ENCODE measurements around the gene BTBD10. TPM values are rescaled to one million over a fixed set of nuclear protein-coding genes. Genes with fewer than 3 reads are reported as not detected.

The BTBD10 gene
- total RNA-seq, 1 donor from 2014 or later = 120 TPM

- no peaks in the 10 kb centered on the region for H3K27me3 ChIP-seq (ENCODE audit: control insufficient read depth, insufficient read depth, low read length)
- H3K36me3 ChIP-seq (ENCODE audit: control insufficient read depth, insufficient read depth, low read length) = no peaks in the 10 kb centered on the region
- peak; percentile 45 for DNase-seq (ENCODE audit: low read depth)
- no peak for FAIRE-seq
- peak overlapping the region; percentile 26 for H3K4me3 ChIP-seq (ENCODE audit: low read depth, low read length)
- peak; percentile 42 for TF ChIP-seq CTCF (IDR thresholded peaks at IDR 0.05; ENCODE audit: insufficient read depth, low read length, severe bottlenecking)
Observed at GRCh38 chr11:13487661-13488030, 24.6 kb upstream of the BTBD10 start.

- Histone ChIP-seq H3K27me3 (ENCODE audit: control insufficient read depth, insufficient read depth, low read length) (no peaks in the 10 kb centered on the region), H3K4me3 (ENCODE audit: low read depth, low read length) (peak overlapping the region; percentile 26), H3K36me3 (ENCODE audit: control insufficient read depth, insufficient read depth, low read length) (no peaks in the 10 kb centered on the region)
- DNase-seq (ENCODE audit: low read depth) (peak; percentile 21), FAIRE-seq (no peak)
- TF ChIP-seq CTCF (IDR thresholded peaks at IDR 0.05; ENCODE audit: insufficient read depth, low read length, severe bottlenecking) = peak; percentile 67
Observed at GRCh38 chr11:13486926-13487660, 24.1 kb upstream of the BTBD10 start.

- FAIRE-seq = no peak
- H3K4me3 ChIP-seq (ENCODE audit: low read depth, low read length) = no peak overlapping the region
- no peak for DNase-seq (ENCODE audit: low read depth)
- H3K27me3 ChIP-seq (ENCODE audit: control insufficient read depth, insufficient read depth, low read length) = no peaks in the 10 kb centered on the region
- no peaks in the 10 kb centered on the region for H3K36me3 ChIP-seq (ENCODE audit: control insufficient read depth, insufficient read depth, low read length)
- no peak for TF ChIP-seq CTCF (IDR thresholded peaks at IDR 0.05; ENCODE audit: insufficient read depth, low read length, severe bottlenecking)
Observed at GRCh38 chr11:13480198-13480597, 17.2 kb upstream of the BTBD10 start.

GRCh38 chr11:13479688-13480087 is 16.7 kb upstream of the BTBD10 start:
- FAIRE-seq (no peak), DNase-seq (ENCODE audit: low read depth) (no peak)
- no peaks in the 10 kb centered on the region for H3K36me3 ChIP-seq (ENCODE audit: control insufficient read depth, insufficient read depth, low read length)
- no peak for TF ChIP-seq CTCF (IDR thresholded peaks at IDR 0.05; ENCODE audit: insufficient read depth, low read length, severe bottlenecking)
- no peak overlapping the region for H3K4me3 ChIP-seq (ENCODE audit: low read depth, low read length)
- no peaks in the 10 kb centered on the region for H3K27me3 ChIP-seq (ENCODE audit: control insufficient read depth, insufficient read depth, low read length)

GRCh38 chr11:13475091-13475490 is 12.1 kb upstream of the BTBD10 start:
- TF ChIP-seq CTCF (IDR thresholded peaks at IDR 0.05; ENCODE audit: insufficient read depth, low read length, severe bottlenecking) = no peak
- no peak for FAIRE-seq
- no peak for DNase-seq (ENCODE audit: low read depth)
- H3K27me3 ChIP-seq (ENCODE audit: control insufficient read depth, insufficient read depth, low read length) = no peaks in the 10 kb centered on the region
- no peaks in the 10 kb centered on the region for H3K36me3 ChIP-seq (ENCODE audit: control insufficient read depth, insufficient read depth, low read length)
- H3K4me3 ChIP-seq (ENCODE audit: low read depth, low read length) = no peak overlapping the region

Measured in bronchial epithelial cell (primary cell).